Thoracic aorta (tissue), 2 donors: ENCODE data around the gene ITM2C. TPM values are rescaled to one million over a fixed set of nuclear protein-coding genes. Genes with fewer than 3 reads are reported as not detected.

ENCODE experiments used
- ATAC-seq: fragments of 150-250 bp; one replicate; pipeline ENCODE4 v1.8.0; 2017; ENCODE audit warnings: low read depth; ENCODE audit not compliant: insufficient number of reproducible peaks, low FRiP score
- DNase-seq: peaks from one replicate; pipeline ENCODE4 v3.0.0-alpha.2; 2020; ENCODE audit warnings: low spot score
- H3K27ac ChIP-seq, 2 donors: fragments of 200-600 bp; sonication (generic); 1 replicate in 1 of 2; 2 replicates in 1 of 2; pipeline ENCODE4 v1.5.1; 2016; ENCODE audit warnings: mild to moderate bottlenecking in 2 of 2, moderate library complexity in 2 of 2
- H3K27me3 ChIP-seq: fragments of 200-600 bp; sonication (generic); replicated peaks from 2 replicates; pipeline ENCODE4 v1.6.0; 2016; ENCODE audit warnings: mild to moderate bottlenecking; ENCODE audit not compliant: insufficient read depth
- H3K36me3 ChIP-seq: fragments of 200-600 bp; sonication (generic); one replicate; pipeline ENCODE4 v1.5.1; 2016
- H3K4me1 ChIP-seq, 2 donors: fragments of 200-600 bp; sonication (generic); 1 replicate in 1 of 2; 2 replicates in 1 of 2; pipeline versions ENCODE4 v1.5.1 to v1.6.0; 2016; ENCODE audit warnings: low read depth in 2 of 2, mild to moderate bottlenecking in 1 of 2; ENCODE audit not compliant: control insufficient read depth in 1 of 2
- H3K4me3 ChIP-seq: fragments of 200-600 bp; sonication (generic); 2 replicates; pipeline ENCODE4 v1.5.1; 2016; ENCODE audit warnings: mild to moderate bottlenecking
- H3K9me3 ChIP-seq: fragments of 200-600 bp; sonication (generic); 2 replicates; pipeline ENCODE4 v1.5.1; 2016
- total RNA-seq, 2 donors: library from RNA; depleted of rRNA; stranded (reverse); fragments of >200 nt; gene quantifications; one replicate each; pipeline versions ENCODE4 v1.1.0 to v1.2.3, GENCODE V29; 2016
- TF ChIP-seq, protein P1 (sequence below): fragments of 200-600 bp; sonication (generic); IDR thresholded peaks from one replicate; pipeline ENCODE4 v1.5.1; 2019; ENCODE audit warnings: antibody characterized with exemption

The ITM2C gene
- total RNA-seq, 2 donors from 2014 or later = 65.5 to 70.6 TPM

DNA sequence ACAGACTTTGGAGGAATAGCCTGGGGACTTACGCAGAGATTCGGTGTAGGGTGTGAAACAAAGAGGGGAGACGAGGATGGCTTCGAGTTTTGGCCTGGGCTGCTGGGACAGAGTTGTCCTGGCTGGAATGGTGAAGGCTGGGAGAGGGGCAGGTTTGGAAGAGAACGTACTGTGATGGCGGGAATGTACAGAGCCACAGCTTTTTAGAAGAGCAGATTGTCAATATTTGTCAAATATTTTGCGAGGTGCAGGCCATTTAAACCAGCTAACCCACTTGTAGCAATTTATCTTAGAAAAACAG, 14.4 kb upstream of the ITM2C start:
- Histone ChIP-seq H3K27ac (no peak overlapping the region), H3K27me3 (no peaks in the 10 kb centered on the region), H3K4me1 (peaks cover 0 to 4% of the 10 kb centered on the region in 2 donors), H3K9me3 (no peaks in the 10 kb centered on the region), H3K4me3 (no peak overlapping the region), H3K36me3 (no peaks in the 10 kb centered on the region)
- TF ChIP-seq, protein P1, sequence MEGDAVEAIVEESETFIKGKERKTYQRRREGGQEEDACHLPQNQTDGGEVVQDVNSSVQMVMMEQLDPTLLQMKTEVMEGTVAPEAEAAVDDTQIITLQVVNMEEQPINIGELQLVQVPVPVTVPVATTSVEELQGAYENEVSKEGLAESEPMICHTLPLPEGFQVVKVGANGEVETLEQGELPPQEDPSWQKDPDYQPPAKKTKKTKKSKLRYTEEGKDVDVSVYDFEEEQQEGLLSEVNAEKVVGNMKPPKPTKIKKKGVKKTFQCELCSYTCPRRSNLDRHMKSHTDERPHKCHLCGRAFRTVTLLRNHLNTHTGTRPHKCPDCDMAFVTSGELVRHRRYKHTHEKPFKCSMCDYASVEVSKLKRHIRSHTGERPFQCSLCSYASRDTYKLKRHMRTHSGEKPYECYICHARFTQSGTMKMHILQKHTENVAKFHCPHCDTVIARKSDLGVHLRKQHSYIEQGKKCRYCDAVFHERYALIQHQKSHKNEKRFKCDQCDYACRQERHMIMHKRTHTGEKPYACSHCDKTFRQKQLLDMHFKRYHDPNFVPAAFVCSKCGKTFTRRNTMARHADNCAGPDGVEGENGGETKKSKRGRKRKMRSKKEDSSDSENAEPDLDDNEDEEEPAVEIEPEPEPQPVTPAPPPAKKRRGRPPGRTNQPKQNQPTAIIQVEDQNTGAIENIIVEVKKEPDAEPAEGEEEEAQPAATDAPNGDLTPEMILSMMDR = no peak
- ATAC-seq = no peak
- DNase-seq = no peak

DNA sequence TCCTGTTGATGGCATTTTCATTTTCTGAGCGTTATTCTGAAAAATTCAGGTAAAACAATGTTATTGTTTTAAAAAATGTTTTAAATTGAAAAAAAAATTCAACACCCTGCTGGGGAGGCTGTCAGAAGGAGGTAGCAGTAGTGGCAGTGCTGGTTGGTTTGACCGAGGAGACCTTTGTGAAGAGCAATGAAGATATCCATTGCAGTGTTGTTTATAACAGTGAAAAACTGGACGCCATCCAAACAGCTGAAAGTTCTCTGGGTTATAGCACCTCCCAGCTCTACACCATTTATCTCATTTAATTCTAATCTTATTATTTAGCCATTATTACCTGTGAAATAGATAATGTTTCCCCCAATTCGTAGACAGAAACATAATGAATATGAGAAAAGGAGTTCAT, 12.6 kb upstream of the ITM2C start:
- TF ChIP-seq, protein P1 = no peak
- Histone ChIP-seq H3K27ac (no peak overlapping the region), H3K27me3 (peaks cover 5% of the 10 kb centered on the region), H3K9me3 (no peaks in the 10 kb centered on the region), H3K36me3 (no peaks in the 10 kb centered on the region), H3K4me1 (peaks cover 0 to 4% of the 10 kb centered on the region in 2 donors), H3K4me3 (no peak overlapping the region)
- ATAC-seq (no peak), DNase-seq (no peak)

DNA sequence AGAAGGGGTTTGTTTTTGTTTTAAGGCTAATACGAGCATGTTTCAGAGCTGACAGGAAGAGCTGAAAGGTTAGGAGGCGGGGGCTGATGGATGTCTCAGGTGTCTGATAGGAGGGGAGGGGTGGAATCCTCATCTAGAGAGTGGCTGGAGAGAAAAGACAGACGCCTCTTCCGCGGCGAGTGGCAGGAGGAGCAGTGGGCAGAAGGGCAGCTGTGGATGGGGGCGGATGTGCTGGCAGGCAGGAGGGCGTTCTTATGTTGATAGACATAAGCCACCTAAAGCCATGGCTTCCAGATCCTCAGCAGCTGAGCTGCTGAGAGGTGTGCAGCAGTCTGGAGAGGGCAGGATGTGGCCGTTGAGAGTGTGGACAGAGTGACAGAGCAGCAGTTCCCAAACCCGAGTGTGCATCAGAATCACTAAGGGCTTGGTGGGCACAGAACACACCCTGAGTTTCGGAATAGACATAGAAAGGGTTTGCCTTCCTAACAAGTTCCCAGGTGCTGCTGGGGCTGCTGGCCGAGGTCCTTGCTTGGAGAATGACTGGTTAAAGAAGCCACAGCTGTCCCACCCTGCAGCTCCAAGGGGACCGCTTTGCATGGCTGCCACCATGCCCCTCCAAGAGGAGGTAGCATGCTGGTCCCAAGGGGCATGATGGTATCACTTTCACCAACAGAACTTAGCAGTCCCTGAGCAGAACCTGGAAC, 3.0 kb upstream of the ITM2C start:
- TF ChIP-seq, protein P1 = no peak
- no peak for ATAC-seq

DNA sequence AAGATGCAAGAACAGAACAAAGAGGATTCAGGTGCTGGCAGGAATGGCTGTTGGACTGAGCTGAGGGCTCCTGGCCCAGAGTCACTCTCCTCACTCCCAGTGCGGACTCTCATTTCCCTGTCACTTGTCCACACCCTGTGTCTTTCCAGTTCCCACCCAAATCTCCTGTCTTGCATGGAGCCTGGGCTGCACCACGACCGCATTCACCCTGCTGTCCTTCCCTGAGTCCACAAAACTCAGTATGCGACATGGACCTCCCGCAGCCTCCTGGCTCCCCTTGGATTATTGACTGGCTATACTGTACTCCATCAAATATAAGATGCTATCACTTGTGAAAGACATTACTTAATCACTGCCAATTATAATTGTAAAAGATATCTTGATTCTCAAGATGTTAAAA, 2.5 kb upstream of the ITM2C start:
- DNase-seq = no peak
- TF ChIP-seq, protein P1 = no peak
- no peaks in the 10 kb centered on the region for H3K36me3 ChIP-seq
- ATAC-seq = no peak
- no peaks in the 10 kb centered on the region for H3K9me3 ChIP-seq
- peaks cover 8 to 16% of the 10 kb centered on the region in 2 donors for H3K4me1 ChIP-seq
- no peak overlapping the region for H3K4me3 ChIP-seq
- no peak overlapping the region for H3K27ac ChIP-seq
- no peaks in the 10 kb centered on the region for H3K27me3 ChIP-seq

More for the DNA sequence above, 3.0 kb upstream of the ITM2C start:
- Histone ChIP-seq H3K9me3 (no peaks in the 10 kb centered on the region), H3K4me1 (peaks cover 3 to 10% of the 10 kb centered on the region in 2 donors), H3K4me3 (no peak overlapping the region), H3K27ac (no peak overlapping the region), H3K27me3 (no peaks in the 10 kb centered on the region), H3K36me3 (no peaks in the 10 kb centered on the region)
- no peak for DNase-seq

DNA sequence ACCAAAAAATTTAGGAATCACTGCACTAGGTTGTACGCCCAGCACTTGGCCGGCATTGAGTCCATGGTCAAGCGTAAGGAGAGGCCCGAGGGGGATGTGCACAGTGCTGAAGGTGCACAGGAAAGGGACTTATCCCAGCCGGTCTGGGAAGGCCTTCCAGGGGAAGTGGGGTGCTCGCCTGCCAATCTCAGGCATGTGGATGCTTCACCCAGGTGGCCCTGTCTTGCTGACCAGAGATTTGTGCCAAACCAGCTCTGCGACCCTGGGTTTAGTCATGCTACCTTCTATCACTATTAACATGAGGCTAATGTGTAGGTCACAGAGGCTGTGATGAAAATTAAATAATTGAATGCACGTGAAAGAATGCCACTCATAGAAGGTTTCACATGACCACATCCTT, 1.7 kb upstream of the ITM2C start:
- no peak for ATAC-seq
- no peak overlapping the region for H3K4me3 ChIP-seq
- TF ChIP-seq, protein P1 = no peak
- no peaks in the 10 kb centered on the region for H3K36me3 ChIP-seq
- peaks cover 12 to 24% of the 10 kb centered on the region in 2 donors for H3K4me1 ChIP-seq
- H3K9me3 ChIP-seq = no peaks in the 10 kb centered on the region
- no peak overlapping the region for H3K27ac ChIP-seq
- no peaks in the 10 kb centered on the region for H3K27me3 ChIP-seq
- no peak for DNase-seq
